DMS153 treated with DMSO at 0.1 percent for 48 hours (cell line): ENCODE data around the gene ARHGEF6.
A peak's percentile ranks its signal among the peaks of the same experiment; 100 is the strongest.
"Not testable (repeated sequence)": the region's sequence is repeated elsewhere in the genome, so short reads cannot be mapped to it uniquely, and the experiment has no call there.

ENCODE experiments used
- DNase-seq: peaks from one replicate; lab custom pipeline; 2025; ENCODE audit not compliant: unreplicated experiment; lab: John Stamatoyannopoulos, UW

ARHGEF6 gene, protein sequence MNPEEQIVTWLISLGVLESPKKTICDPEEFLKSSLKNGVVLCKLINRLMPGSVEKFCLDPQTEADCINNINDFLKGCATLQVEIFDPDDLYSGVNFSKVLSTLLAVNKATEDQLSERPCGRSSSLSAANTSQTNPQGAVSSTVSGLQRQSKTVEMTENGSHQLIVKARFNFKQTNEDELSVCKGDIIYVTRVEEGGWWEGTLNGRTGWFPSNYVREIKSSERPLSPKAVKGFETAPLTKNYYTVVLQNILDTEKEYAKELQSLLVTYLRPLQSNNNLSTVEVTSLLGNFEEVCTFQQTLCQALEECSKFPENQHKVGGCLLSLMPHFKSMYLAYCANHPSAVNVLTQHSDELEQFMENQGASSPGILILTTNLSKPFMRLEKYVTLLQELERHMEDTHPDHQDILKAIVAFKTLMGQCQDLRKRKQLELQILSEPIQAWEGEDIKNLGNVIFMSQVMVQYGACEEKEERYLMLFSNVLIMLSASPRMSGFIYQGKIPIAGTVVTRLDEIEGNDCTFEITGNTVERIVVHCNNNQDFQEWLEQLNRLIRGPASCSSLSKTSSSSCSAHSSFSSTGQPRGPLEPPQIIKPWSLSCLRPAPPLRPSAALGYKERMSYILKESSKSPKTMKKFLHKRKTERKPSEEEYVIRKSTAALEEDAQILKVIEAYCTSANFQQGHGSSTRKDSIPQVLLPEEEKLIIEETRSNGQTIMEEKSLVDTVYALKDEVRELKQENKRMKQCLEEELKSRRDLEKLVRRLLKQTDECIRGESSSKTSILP

DNA sequence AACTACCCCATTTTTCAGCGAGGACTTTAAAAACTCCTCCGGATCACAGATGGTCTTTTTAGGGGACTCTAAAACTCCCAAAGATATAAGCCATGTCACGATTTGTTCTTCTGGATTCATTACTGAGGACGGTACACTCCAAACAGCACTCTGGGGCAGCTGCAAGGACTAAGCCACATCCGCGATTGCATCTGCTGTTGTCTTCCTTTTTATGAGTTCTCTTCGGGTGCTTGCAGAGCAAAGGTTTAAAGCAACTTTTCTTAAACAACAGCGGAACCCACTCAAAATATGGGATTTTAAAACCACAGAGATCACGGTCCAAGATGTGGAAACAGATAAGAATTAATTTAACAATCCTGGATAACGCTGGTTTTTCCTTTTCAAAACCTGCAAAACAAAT lies at the start of gene ARHGEF6:
Gene ARHGEF6, minus strand, starts transcription at position 170 of the 400 bp plus-strand sequence. Its CDS starts 50 bp downstream, at position 120.
- no peak for DNase-seq

DNA sequence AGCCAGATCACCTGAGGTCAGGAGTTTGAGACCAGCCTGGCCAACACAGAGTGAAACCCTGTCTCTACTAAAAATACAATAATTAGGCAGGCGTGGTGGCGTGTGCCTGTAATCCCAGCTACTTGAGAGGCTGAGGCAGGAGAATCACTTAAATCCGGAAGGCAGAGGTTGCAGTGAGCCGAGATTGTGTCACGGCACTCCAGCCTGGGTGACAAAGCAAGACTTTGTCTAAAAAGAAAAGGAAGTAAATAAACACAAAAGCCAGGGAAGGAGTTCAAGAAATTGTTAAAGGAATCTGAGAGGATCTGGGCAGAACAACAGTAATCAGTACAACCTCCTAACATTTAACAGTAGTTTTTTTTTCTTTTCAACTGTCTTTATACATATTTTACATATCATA lies 48.7 kb upstream of the ARHGEF6 start:
- no peak for DNase-seq

DNA sequence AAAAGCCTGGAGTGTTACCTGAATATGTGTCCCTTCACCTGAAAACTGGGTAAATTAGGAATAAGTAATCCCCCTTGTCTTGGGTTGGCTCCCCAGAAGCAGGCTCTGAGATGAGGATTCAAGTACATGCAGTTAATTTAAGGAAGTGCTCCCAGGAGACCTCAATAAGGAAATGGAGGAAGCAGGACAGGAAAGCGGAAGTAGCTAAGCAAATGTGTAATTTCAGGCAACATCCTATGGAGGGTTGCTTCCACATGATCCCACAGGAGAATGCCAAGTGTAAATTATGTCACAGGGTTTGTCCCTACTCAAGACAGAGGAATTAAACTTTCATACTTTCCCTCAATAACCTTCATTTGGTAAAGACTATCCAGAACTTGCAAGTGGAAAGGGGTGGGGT lies 48.1 kb upstream of the ARHGEF6 start:
- no peak for DNase-seq

DNA sequence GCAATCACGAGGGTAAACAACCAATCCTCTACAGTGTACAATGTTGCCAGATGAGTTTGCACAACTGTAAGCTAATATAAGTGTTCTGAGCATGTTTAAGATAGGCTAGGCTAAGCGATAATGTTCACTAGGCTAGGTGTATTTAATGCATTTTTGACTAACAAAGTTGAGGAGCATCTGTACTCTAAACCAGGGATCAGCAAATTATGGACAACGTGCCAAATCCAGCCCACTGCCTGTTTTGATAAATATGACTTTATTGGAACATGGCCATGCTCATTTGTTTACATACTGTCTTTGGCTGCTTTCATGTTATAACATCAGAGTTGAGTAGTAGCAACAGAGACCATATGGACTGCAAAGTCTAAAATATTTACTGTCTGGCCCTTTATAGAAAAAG lies 46.3 kb upstream of the ARHGEF6 start:
- DNase-seq, result peak; percentile 51

DNA sequence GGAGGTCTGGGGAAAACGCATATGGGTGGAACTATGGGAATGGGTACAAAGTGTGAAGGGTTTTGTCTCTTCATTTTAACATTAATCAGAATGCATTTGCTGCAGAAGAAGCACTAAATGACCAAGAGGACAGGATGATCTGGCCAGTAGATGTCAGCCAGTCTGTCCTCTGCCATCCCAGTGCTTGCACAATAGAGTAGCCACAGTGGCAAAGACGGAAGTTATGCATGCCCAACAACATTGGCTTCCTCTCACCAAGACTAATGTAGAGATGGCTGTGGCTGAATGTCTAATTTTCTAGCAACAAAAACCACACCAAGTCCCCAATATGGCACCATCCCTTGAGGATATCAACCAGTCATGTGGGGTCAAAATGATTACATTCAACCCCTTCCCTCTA lies 45.0 kb upstream of the ARHGEF6 start:
- DNase-seq, result no peak

DNA sequence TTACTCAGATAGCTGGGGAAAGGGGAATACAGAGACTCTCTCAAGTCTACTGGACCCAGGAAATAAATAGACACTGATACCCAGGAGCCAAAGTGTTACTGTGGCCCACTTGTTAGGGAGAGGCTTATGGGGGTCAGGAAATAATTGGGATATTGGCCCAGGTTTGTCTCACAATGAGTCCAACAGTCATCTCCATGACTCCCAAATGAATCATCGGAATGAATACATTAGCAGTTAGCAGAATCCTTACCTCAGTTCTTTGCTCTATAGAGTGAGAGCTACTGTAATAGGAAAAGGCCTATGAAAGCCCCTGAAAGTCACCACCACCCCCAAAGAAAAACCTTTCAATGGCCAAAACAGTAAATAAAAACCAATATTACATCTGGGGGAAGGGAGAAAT lies 42.4 kb upstream of the ARHGEF6 start:
- no peak for DNase-seq

DNA sequence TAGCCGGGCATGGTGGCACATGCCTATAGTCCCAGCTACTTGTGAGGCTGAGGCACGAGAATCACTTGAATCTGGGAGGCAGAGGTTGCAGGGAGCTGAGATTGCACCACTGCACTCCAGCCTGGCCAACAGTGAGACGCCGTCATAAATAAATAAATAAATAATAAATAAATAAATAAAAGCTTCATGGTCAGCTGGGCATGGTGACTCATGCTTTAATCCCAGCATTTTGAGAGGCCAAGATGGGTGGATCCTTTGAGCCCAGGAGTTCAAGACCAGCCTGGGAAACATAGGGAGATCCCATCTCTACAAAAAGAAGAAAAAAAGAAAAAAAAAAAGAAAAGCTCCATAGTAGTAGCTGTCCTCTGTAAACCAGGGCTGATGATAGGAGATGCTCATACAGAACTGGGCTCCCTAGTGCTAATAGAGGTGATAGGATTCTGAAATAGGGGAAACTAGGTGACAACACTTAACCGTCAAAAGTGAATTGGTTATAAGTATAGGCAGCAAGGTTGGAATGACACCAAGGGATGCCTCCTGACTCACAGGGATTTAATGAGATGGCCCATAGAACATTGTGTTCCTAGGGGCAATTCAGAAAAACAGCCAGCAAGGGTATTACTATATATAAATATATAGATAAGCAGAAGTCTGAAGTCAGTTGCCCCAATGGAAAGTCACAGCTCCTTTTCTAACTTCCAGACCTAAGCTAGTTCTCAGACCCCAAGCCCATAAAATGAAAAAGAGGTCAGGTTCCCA lies 41.8 kb upstream of the ARHGEF6 start:
- DNase-seq, result no peak

DNA sequence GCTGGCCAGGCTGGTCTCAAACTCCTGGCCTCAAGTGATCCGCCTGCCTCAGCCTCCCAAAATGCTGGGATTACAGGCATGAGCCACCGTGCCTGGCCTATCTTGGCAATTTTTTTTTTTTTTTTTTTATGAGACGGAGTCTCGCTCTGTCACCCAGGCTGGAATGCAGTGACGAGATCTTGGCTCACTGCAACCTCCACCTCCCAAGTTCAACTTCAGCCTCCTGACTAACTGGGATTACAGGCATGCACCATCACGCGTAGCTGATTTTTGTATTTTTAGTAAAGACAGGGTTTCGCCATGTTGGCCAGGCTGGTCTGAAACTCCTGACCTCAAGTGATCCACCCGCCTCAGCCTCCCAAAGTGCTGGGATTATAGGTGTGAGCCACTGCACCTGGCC lies 39.0 kb upstream of the ARHGEF6 start:
- DNase-seq, result not testable (repeated sequence)

DNA sequence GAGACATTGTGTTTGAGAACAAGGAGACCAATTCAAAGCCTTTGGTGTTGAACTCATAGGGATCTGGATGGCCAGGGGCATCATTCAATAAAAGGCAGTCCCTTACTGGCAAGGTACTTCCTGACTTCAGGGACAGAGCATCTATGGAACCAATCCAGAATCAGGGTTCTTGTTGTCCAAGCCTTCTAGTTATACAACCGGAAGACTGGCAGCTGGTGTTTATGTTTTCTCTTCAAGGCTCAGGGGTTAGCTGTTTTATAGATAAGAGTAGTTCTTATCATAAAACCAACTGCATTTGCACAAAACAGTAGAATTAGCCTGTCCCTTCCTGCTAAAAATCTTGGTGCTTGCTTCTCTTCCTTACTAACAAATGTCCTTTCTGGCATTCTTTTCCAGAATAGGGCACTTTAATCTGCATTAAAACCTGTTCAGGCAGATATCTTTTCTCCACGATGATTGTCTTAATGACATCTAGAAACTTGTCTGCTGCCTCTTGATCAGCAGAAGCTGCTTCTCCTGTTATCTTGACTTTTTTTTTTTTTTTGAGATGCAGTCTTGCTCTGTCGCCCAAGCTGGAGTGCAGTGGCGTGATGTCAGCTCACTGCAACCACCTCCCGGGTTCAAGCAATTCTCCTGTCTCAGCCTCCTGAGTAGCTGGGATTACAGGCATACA lies 38.4 kb upstream of the ARHGEF6 start:
- DNase-seq, result no peak

DNA sequence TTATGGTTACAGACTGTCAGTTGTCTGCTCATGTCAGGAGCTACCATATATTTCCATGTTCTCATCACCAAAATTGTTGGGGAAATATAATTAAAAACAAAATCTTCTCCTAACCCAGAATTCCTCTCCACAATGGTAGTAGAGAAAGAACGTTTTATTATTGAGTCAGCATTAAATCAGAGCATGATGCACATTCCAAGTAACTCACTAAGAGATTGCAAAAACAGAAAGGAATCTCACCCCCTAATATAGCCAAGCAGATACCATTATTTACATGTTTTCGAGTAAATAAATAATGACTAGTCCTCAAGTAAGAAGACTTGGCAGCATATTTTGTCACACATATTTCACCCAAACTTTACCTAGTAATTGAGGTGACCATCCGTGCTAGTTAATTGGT lies 36.2 kb upstream of the ARHGEF6 start:
- no peak for DNase-seq

DNA sequence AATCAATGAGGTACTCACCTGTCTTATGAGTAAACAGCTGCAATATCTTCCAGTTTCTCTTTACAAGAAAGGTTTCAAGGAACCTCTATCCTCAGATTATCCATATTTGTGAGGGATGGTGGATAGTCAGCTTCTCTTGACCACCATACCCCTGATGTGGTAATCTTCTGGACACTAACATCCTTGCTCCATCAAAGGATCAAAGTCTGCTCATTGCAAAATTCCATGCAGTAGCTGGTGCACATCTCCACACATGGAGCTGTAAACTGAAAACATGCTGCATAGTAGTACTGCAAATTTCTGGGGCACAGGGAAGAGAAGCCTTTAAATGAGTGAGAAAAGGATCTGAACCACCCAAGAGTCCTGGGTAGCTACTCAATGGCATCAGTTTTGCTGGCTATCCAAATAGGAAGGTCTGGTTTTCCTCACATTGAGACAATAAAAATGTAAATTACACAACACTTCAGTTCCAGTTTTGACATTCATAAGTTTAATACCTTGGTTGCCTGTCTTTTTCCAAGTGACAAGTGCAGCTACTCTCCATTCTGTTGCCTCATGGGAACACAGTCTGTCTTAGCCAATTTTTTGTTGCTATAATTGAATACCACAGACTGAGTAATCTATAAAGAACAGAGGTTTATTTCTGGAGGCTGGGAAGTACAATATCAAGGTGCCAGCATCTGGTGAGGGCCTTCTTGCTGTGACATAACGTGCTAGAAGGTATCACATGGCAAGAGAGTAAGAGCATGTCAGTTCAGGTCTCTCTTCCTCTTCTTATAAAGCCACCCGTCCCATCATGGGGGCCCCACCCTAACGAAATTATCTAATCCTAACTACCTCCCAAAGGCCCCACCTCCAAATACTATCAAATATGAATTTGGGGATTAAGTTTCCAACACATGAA lies 34.4 kb upstream of the ARHGEF6 start:
- no peak for DNase-seq

DNA sequence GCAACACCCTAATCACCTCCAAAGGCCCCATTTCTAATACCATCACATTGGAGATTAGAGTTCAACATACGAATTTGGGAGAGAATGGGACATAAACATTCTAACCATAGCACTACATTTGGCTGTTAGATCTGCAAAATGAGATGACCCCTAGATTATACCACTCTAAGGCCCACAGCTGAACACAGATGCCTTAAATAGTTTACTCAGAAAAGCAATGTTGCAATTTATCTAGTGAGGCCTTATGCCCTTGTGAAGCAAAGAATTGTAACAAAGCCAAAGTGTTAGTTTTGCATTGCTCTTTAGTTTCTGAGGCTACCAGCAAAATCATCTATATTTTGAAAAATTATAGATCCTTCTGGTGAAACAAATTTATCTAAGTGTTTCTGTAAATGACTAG lies 31.6 kb upstream of the ARHGEF6 start:
- no peak for DNase-seq

DNA sequence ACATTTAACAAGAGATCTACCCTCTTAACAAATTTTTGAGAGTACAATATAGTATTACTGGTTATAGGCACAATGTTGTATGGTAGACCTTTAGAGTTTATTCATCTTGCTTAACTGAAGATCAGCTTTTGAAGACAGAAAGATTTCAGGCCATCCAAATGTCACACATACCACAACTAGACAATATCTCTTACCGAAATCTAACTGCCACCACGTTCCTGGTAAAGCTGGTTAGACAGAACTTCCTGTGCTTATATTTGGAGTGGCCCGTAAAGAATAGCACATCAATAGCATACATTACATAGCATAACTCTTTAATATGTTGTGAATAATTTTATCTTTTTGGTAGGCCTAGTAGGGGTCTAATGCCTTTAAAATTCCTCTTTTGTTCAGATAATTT lies 29.8 kb upstream of the ARHGEF6 start:
- no peak for DNase-seq

DNA sequence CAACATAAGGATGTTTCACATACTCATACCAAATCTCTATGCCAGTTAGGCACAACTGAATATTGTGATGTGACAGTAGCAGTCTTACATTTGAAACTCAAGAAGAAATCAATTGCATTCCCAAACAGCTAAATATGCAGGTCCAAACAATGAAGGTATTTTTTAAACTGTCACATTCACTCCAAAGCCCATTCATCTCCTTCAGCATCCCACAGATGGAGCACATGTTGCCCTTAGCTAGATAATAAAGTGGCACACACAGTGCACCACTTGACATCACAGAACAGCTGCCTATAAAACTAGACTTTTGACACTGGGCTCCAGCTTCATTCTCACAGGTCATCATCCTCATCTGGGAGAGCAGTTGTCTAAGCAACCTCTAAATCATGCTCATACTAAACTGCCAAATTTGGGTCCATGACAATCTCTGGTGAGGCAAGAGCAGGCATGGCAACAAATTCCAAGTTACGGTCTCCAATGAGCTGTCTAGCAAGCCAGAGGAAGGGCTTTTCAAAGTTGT lies 26.2 kb upstream of the ARHGEF6 start:
- DNase-seq, result no peak

DNA sequence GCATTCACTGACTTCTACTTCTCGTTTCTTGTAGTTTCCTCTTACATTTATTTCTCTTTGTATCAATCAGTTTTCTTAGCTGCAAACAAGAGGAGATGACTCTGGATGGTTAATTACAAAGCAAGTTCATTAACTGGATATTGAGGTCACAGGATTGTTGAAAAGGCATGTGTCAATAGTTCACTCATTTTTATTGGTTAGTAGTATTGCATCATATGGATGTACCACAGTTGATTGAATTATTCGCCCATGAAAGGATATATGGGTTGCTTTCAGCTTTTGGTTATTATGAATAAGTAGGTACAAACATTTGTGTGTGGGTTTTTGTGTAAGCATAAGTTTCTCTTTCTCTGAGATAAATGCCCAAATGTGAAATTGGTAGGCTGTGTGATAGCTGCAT lies 21.8 kb upstream of the ARHGEF6 start:
- DNase-seq, result no peak

DNA sequence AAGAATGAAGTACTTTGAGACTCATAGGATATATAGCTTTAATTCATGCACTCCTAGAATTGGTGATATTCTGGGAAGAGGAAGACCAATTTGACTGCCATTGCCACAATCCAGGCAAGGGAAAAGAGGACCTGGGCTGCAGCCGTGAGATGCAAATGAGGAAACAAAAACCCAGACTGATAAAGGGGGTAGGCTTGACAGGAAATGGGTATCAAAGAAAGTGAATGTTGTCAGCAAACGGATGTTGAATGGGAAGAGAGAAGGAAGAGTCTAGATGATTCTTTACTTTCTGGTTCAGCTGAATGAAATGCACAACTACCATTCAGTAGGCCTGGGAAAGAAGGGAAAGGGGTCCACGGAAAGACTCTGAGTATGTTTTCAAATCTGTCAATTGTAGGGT lies 17.1 kb upstream of the ARHGEF6 start:
- no peak for DNase-seq

DNA sequence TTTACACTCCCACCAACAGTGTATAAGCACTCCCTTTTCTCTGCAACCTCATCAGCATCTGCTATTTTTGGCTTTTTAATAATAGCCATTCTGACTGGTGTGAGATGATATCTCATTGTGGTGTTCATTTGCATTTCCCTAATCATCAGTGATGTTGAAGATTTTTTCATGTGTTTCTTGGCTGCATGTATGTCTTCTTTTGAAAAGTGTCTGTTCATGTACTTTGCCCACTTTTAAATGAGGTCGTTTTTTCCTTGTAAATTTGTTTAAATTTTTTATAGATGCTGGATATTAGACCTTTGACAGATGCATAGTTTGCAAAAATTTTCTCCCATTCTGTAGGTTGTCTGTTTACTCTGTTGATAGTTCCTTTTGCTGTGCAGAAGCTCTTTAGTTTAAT lies 14.4 kb upstream of the ARHGEF6 start:
- DNase-seq, result not testable (repeated sequence)

DNA sequence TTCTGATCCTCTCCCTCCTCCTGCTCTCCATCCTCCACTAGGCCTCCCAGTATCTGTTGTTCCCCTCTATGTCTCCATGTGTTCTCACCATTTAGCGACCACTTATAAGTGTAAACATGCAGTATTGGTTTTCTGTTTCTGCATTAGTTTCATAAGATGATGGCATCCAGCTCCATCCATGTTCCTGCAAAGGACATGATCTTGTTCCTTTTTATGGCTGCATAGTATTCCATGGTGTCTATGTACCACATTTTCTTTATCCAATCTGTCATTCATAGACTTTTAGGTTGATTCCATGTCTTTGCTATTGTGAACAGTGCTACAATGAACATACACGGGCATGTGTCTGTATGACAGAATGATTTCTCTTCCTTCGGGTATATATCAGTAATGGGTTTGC lies 13.9 kb upstream of the ARHGEF6 start:
- DNase-seq, result not testable (repeated sequence)

DNA sequence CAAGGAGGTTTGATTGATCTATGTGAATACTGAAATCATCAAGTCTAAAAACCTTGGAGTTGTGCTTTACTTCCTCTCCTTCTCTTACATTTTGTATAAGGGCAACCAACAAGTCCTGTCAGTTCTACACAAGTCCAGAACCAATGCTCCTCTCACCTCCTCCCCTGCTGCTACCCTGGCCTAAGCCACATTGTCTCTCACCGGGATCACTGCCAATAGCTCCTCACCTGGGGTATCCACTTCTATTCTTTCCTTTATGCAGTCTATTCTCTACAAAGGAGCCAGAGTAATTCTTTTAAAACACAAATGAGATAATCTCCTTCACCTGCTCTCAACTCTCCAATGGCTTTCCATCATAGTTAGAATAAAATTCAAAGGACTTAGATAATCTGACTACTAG lies 13.3 kb upstream of the ARHGEF6 start:
- DNase-seq, result peak; percentile 27

DNA sequence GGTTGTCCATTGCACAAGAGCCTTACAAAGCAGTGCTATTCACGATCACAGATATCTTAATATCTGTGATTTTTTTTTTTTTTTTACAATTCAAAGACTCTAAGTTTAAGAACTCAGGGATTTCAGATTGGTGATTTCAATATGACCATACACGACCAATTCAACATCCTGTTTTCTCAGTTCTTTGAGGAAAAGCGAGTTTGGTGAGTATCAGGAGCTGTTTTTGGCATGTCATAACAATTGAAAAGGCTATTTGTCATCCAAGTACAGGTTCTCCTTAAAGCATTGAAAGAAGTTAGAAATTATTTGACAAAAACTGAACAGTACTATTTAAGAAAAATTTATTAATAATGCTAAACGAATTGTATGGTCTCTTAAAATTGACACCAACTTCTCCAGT lies 9.1 kb upstream of the ARHGEF6 start:
- no peak for DNase-seq
